Neural progenitor cell (in vitro differentiated cells): ENCODE measurements around the gene SATB1. TPM values are rescaled to one million over a fixed set of nuclear protein-coding genes. Genes with fewer than 3 reads are reported as not detected.
"Not testable (repeated sequence)": the region's sequence is repeated elsewhere in the genome, so short reads cannot be mapped to it uniquely, and the experiment has no call there.

Experiments used
- DNase-seq: peaks from one replicate; pipeline ENCODE4 v3.0.0-alpha.2; 2016; ENCODE audit warnings: low spot score
- H2AFZ ChIP-seq: fragments of 200-600 bp; sonication (generic); replicated peaks from 2 replicates; pipeline ENCODE4 v1.6.1; 2016; ENCODE audit warnings: antibody characterized with exemption
- H3F3A ChIP-seq: fragments of 200-600 bp; sonication (generic); 2 replicates; pipeline ENCODE4 v1.6.1; 2016; ENCODE audit warnings: antibody characterized with exemption, low read depth
- H3K27ac ChIP-seq: fragments of 200-600 bp; sonication (generic); 2 replicates; pipeline ENCODE4 v1.5.1; 2016; ENCODE audit warnings: mild to moderate bottlenecking
- H3K27me3 ChIP-seq: fragments of 200-600 bp; sonication (generic); 2 replicates; pipeline ENCODE4 v1.6.1; 2016; ENCODE audit warnings: mild to moderate bottlenecking, moderate library complexity
- H3K36me3 ChIP-seq: fragments of 200-600 bp; sonication (generic); 2 replicates; pipeline ENCODE4 v1.5.1; 2016
- H3K4me1 ChIP-seq: fragments of 200-600 bp; sonication (generic); 2 replicates; pipeline ENCODE4 v1.6.1; 2016; ENCODE audit warnings: mixed run types
- H3K4me2 ChIP-seq: fragments of 200-600 bp; sonication (generic); 2 replicates; pipeline ENCODE4 v1.6.1; 2016
- H3K4me3 ChIP-seq: fragments of 200-600 bp; sonication (generic); 2 replicates; pipeline ENCODE4 v1.5.1; 2016
- H3K79me2 ChIP-seq: fragments of 200-600 bp; sonication (generic); 2 replicates; pipeline ENCODE4 v1.6.1; 2016; ENCODE audit warnings: low read depth
- H3K9ac ChIP-seq: fragments of 200-600 bp; sonication (generic); 2 replicates; pipeline ENCODE4 v1.6.1; 2016
- H3K9me3 ChIP-seq: fragments of 200-600 bp; sonication (generic); 2 replicates; pipeline ENCODE4 v1.5.1; 2016; ENCODE audit warnings: low read depth
- H4K20me1 ChIP-seq: fragments of 200-600 bp; sonication (generic); 2 replicates; pipeline ENCODE4 v1.6.1; 2016; ENCODE audit warnings: low read depth
- H3K27ac Mint-ChIP-seq: 3 replicates; pipeline ENCODE4 v1.8.0; 2021; ENCODE audit warnings: mixed read lengths
- H3K27me3 Mint-ChIP-seq: 2 replicates; pipeline ENCODE4 v1.8.0; 2022; ENCODE audit warnings: low read depth, mild to moderate bottlenecking, inconsistent platforms, moderate library complexity, mixed read lengths; ENCODE audit not compliant: insufficient read depth
- H3K36me3 Mint-ChIP-seq: 3 replicates; pipeline ENCODE4 v1.8.0; 2021; ENCODE audit warnings: mixed read lengths
- H3K4me1 Mint-ChIP-seq: 3 replicates; pipeline ENCODE4 v1.8.0; 2021; ENCODE audit warnings: mixed read lengths
- H3K4me3 Mint-ChIP-seq: 3 replicates; pipeline ENCODE4 v1.8.0; 2021; ENCODE audit warnings: mild to moderate bottlenecking, moderate library complexity, mixed read lengths
- H3K9me3 Mint-ChIP-seq: 3 replicates; pipeline ENCODE4 v1.8.0; 2020; ENCODE audit warnings: mixed read lengths
- CTCF ChIP-seq: fragments of 200-600 bp; sonication (generic); IDR thresholded peaks from 2 replicates; pipeline ENCODE4 v1.5.1; 2017; ENCODE audit warnings: antibody characterized with exemption, mild to moderate bottlenecking
- EZH2 ChIP-seq: fragments of 200-600 bp; sonication (generic); IDR thresholded peaks from 2 replicates; pipeline ENCODE4 v1.6.1; 2017; ENCODE audit warnings: antibody characterized with exemption, mild to moderate bottlenecking, moderate library complexity
- EZH2phosphoT487 ChIP-seq: fragments of 200-600 bp; sonication (generic); IDR thresholded peaks from 2 replicates; pipeline ENCODE4 v1.6.1; 2017; ENCODE audit warnings: antibody characterized with exemption
- total RNA-seq: library from RNA; depleted of rRNA; stranded (reverse); fragments of >200 nt; gene quantifications from 2 replicates; pipeline ENCODE4 v1.2.3, GENCODE V29; 2015; ENCODE audit warnings: low replicate concordance

Gene SATB1
- total RNA-seq, 1 donor from 2014 or later: 38.6 TPM

GRCh38 chr3:18337231-18337630 lies 87.9 kb downstream of the SATB1 start:
- Histone ChIP-seq H3K27ac (no peak overlapping the region), H3K27me3 (no peaks in the 10 kb centered on the region), H3K4me3 (no peak overlapping the region), H3K4me1 (no peaks in the 10 kb centered on the region), H2AFZ (no peak overlapping the region), H3K9me3 (no peaks in the 10 kb centered on the region), H3K79me2 (no peaks in the 10 kb centered on the region), H3K36me3 (no peaks in the 10 kb centered on the region), H3K4me2 (no peak overlapping the region), H4K20me1 (no peaks in the 10 kb centered on the region), H3K9ac (no peak overlapping the region), H3F3A (no peaks in the 10 kb centered on the region)
- Mint-ChIP-seq H3K4me3 (no peak overlapping the region), H3K9me3 (no peaks in the 10 kb centered on the region), H3K36me3 (no peaks in the 10 kb centered on the region), H3K27ac (no peak overlapping the region), H3K4me1 (peaks cover 5% of the 10 kb centered on the region), H3K27me3 (no peaks in the 10 kb centered on the region)
- DNase-seq: no peak
- TF ChIP-seq CTCF (no peak), EZH2phosphoT487 (no peak), EZH2 (no peak)

GRCh38 chr3:18334837-18335601 lies 90.1 kb downstream of the SATB1 start:
- TF ChIP-seq EZH2phosphoT487 (no peak), EZH2 (no peak), CTCF (no peak)
- Histone ChIP-seq H2AFZ (no peak overlapping the region), H4K20me1 (no peaks in the 10 kb centered on the region), H3K27ac (no peak overlapping the region), H3K4me3 (no peak overlapping the region), H3K9me3 (no peaks in the 10 kb centered on the region), H3K4me2 (no peak overlapping the region), H3F3A (no peaks in the 10 kb centered on the region), H3K27me3 (no peaks in the 10 kb centered on the region), H3K79me2 (no peaks in the 10 kb centered on the region), H3K4me1 (no peaks in the 10 kb centered on the region), H3K9ac (no peak overlapping the region), H3K36me3 (no peaks in the 10 kb centered on the region)
- Mint-ChIP-seq H3K9me3 (no peaks in the 10 kb centered on the region), H3K36me3 (no peaks in the 10 kb centered on the region), H3K4me3 (no peak overlapping the region), H3K4me1 (peaks cover 11% of the 10 kb centered on the region), H3K27me3 (no peaks in the 10 kb centered on the region), H3K27ac (no peak overlapping the region)
- no peak for DNase-seq

- Histone ChIP-seq H2AFZ (peak overlapping the region; percentile 79), H3K4me2 (peak overlapping the region; percentile 6)
- not testable (repeated sequence) for H3K4me3 ChIP-seq, H3K4me3 Mint-ChIP-seq, H4K20me1 ChIP-seq, H3K36me3 Mint-ChIP-seq, H3K36me3 ChIP-seq, H3K4me1 ChIP-seq, H3K9ac ChIP-seq, H3K9me3 ChIP-seq, H3K27me3 ChIP-seq, H3F3A ChIP-seq, H3K27ac ChIP-seq, H3K79me2 ChIP-seq, H3K27ac Mint-ChIP-seq, H3K27me3 Mint-ChIP-seq, H3K9me3 Mint-ChIP-seq, DNase-seq
- H3K4me1 Mint-ChIP-seq: peaks cover 11% of the 10 kb centered on the region
Measured at GRCh38 chr3:18330772-18331441, 94.2 kb downstream of the SATB1 start.

GRCh38 chr3:18308096-18308650 lies 117.0 kb downstream of the SATB1 start:
- no peak overlapping the region for H3K9ac ChIP-seq
- no peaks in the 10 kb centered on the region for H3K36me3 ChIP-seq
- H4K20me1 ChIP-seq: no peaks in the 10 kb centered on the region
- H3K79me2 ChIP-seq: no peaks in the 10 kb centered on the region
- Mint-ChIP-seq H3K27ac (no peak overlapping the region), H3K36me3 (no peaks in the 10 kb centered on the region), H3K4me3 (no peak overlapping the region), H3K27me3 (no peaks in the 10 kb centered on the region), H3K4me1 (no peaks in the 10 kb centered on the region), H3K9me3 (no peaks in the 10 kb centered on the region)
- H2AFZ ChIP-seq: no peak overlapping the region
- no peaks in the 10 kb centered on the region for H3F3A ChIP-seq
- TF ChIP-seq EZH2phosphoT487: no peak
- TF ChIP-seq EZH2: no peak
- TF ChIP-seq CTCF: no peak
- no peak overlapping the region for H3K4me2 ChIP-seq
- H3K27ac ChIP-seq: no peak overlapping the region
- no peaks in the 10 kb centered on the region for H3K9me3 ChIP-seq
- no peak overlapping the region for H3K4me3 ChIP-seq
- no peak for DNase-seq
- no peaks in the 10 kb centered on the region for H3K27me3 ChIP-seq
- no peaks in the 10 kb centered on the region for H3K4me1 ChIP-seq
